Activated CD4-positive, alpha-beta T cell treated with anti-CD3 and anti-CD28 coated beads, Interleukin-2, amount 10 ng/mL, durations not matched to agents 24 days and 14 days (primary cell): ENCODE data around the gene MATK. TPM values are rescaled to one million over a fixed set of nuclear protein-coding genes. Genes with fewer than 3 reads are reported as not detected.

Experiments used
- DNase-seq: peaks from one replicate; pipeline ENCODE4 v3.0.0; 2022
- H3K27ac Mint-ChIP-seq: one replicate; pipeline ENCODE4 v1.8.0; 2022; ENCODE audit warnings: mild to moderate bottlenecking, mixed read lengths
- H3K27me3 Mint-ChIP-seq: one replicate; pipeline ENCODE4 v1.8.0; 2022; ENCODE audit warnings: mixed read lengths
- H3K36me3 Mint-ChIP-seq: one replicate; pipeline ENCODE4 v1.8.0; 2022; ENCODE audit warnings: low read depth, mild to moderate bottlenecking, mixed read lengths
- H3K4me1 Mint-ChIP-seq: one replicate; pipeline ENCODE4 v1.8.0; 2021; ENCODE audit warnings: mixed read lengths
- H3K4me3 Mint-ChIP-seq: one replicate; pipeline ENCODE4 v1.8.0; 2022; ENCODE audit warnings: mild to moderate bottlenecking, moderate library complexity, mixed read lengths
- H3K9me3 Mint-ChIP-seq: one replicate; pipeline ENCODE4 v1.8.0; 2021; ENCODE audit warnings: mixed read lengths
- intact Hi-C: fragments of 100-400 bp; cut with micrococcal nuclease; formaldehyde crosslinking; loops from one replicate; pipeline ENCODE4 v1.15.1; 2023
- total RNA-seq: library from RNA; stranded (reverse); gene quantifications from 2 replicates; pipeline ENCODE4 v1.2.3, GENCODE V29; 2022

MATK gene, protein sequence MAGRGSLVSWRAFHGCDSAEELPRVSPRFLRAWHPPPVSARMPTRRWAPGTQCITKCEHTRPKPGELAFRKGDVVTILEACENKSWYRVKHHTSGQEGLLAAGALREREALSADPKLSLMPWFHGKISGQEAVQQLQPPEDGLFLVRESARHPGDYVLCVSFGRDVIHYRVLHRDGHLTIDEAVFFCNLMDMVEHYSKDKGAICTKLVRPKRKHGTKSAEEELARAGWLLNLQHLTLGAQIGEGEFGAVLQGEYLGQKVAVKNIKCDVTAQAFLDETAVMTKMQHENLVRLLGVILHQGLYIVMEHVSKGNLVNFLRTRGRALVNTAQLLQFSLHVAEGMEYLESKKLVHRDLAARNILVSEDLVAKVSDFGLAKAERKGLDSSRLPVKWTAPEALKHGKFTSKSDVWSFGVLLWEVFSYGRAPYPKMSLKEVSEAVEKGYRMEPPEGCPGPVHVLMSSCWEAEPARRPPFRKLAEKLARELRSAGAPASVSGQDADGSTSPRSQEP
- total RNA-seq = 31.6 and 32.3 TPM in 2 replicates

DNA sequence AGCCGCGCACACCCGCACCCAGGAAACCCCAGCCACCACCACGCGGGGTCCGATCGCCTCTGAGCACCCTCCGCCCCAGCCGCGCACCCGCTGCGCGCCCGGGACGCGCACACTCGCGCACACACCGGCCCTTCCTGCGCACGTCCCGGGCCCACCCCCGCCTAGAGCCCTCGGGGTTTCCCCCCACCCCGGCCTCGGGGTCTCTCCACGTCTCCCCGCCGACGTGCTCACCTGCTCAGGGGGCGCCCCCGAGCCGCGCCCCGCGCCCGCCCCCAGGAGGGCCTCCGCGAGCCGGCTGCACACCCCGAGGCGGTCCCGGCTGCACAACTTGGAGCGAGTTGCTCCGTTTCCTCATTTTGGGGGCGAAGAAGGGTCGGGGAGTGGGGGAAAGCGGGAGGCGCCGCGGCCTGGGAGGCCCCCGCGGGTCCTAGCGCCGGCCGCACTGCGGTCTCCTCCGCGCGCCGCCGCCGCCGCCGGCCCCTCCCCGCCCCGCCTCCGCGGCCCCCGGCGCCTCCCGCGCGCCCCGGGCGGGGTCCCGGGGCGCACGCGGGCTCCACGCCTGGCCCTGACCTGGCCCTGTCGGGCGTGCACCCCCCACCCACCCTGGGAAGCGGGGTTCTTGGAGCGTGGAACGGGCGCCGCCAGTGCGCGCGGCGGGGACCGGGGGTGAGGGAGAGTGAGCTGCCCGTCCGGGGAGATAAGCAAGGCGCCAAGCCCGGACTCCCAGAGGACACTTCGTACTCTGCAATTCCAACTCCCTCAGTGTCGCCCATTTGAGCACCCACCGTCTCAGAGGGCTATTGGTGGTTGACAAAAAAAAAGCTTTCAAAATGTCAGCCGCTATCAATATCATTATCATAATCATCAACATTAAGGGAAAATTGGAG lies at the start of gene MATK:
MATK (minus strand) TSS at position 444 of the 887 bp plus-strand sequence. CDS start 1,246 bp downstream, outside the sequence.
- Mint-ChIP-seq H3K27me3 (peaks cover 16% of the 10 kb centered on the region), H3K9me3 (peaks cover 12% of the 10 kb centered on the region), H3K27ac (peak within 1 kb of the TSS; percentile 75), H3K4me1 (peaks cover 4% of the 10 kb centered on the region), H3K4me3 (peak within 1 kb of the TSS; percentile 84), H3K36me3 (peaks cover 23% of the 10 kb centered on the region)
- peak; percentile 68 for DNase-seq
- intact Hi-C loops = loop anchor here (2.0 kb wide), 1 partner anchor 33 kb away; no protein-coding TSS in a partner anchor

GRCh38 chr19:3835055-3835435 lies 48.9 kb upstream of the MATK start:
- H3K4me3 Mint-ChIP-seq = no peak overlapping the region
- H3K4me1 Mint-ChIP-seq = no peaks in the 10 kb centered on the region
- H3K27me3 Mint-ChIP-seq = no peaks in the 10 kb centered on the region
- DNase-seq = no peak
- no peak overlapping the region for H3K27ac Mint-ChIP-seq
- intact Hi-C loops = no loop called here
- no peaks in the 10 kb centered on the region for H3K36me3 Mint-ChIP-seq
- H3K9me3 Mint-ChIP-seq = peaks cover 13% of the 10 kb centered on the region

GRCh38 chr19:3834349-3835054 lies 48.3 kb upstream of the MATK start:
- H3K27me3 Mint-ChIP-seq = no peaks in the 10 kb centered on the region
- peaks cover 13% of the 10 kb centered on the region for H3K9me3 Mint-ChIP-seq
- H3K4me1 Mint-ChIP-seq = no peaks in the 10 kb centered on the region
- no peak overlapping the region for H3K27ac Mint-ChIP-seq
- no peaks in the 10 kb centered on the region for H3K36me3 Mint-ChIP-seq
- intact Hi-C loops = no loop called here
- no peak for DNase-seq
- no peak overlapping the region for H3K4me3 Mint-ChIP-seq

GRCh38 chr19:3833578-3834348 lies 47.6 kb upstream of the MATK start:
- intact Hi-C loops = no loop called here
- Mint-ChIP-seq H3K27me3 (no peaks in the 10 kb centered on the region), H3K9me3 (peaks cover 13% of the 10 kb centered on the region), H3K4me3 (no peak overlapping the region), H3K27ac (no peak overlapping the region), H3K36me3 (no peaks in the 10 kb centered on the region), H3K4me1 (no peaks in the 10 kb centered on the region)
- DNase-seq = no peak

- Mint-ChIP-seq H3K9me3 (no peaks in the 10 kb centered on the region), H3K4me3 (no peak overlapping the region), H3K27ac (no peak overlapping the region), H3K36me3 (no peaks in the 10 kb centered on the region), H3K27me3 (no peaks in the 10 kb centered on the region), H3K4me1 (no peaks in the 10 kb centered on the region)
- DNase-seq = no peak
- intact Hi-C loops = no loop called here
Observed at GRCh38 chr19:3832001-3832400, 45.8 kb upstream of the MATK start.

DNA sequence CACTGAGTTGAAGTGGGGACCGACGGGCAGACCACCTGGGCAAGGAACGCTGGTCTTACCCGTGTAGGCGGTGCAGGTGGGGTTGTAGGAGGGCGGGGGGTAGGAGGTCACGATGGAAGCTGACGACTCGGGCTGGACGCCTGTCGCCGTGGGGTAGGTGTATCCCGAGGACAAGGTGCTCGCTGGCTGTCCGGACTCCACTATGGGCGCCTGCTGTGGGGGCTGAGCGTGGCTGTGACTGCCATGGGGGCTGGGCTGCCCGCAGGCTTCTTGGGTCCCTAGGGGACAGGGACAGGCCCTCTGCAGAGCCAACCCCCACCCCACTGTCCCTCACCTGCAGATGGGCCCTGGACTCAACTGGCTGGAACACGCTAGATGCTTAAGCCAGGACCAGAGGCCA lies 45.4 kb upstream of the MATK start:
- Mint-ChIP-seq H3K27me3 (no peaks in the 10 kb centered on the region), H3K4me3 (no peak overlapping the region), H3K9me3 (no peaks in the 10 kb centered on the region), H3K36me3 (no peaks in the 10 kb centered on the region), H3K4me1 (no peaks in the 10 kb centered on the region), H3K27ac (no peak overlapping the region)
- intact Hi-C loops = no loop called here
- DNase-seq = no peak

- DNase-seq = no peak
- H3K27me3 Mint-ChIP-seq = no peaks in the 10 kb centered on the region
- no peaks in the 10 kb centered on the region for H3K36me3 Mint-ChIP-seq
- intact Hi-C loops = no loop called here
- no peaks in the 10 kb centered on the region for H3K9me3 Mint-ChIP-seq
- H3K4me3 Mint-ChIP-seq = no peak overlapping the region
- no peak overlapping the region for H3K27ac Mint-ChIP-seq
- no peaks in the 10 kb centered on the region for H3K4me1 Mint-ChIP-seq
Observed at GRCh38 chr19:3830621-3831589, 44.7 kb upstream of the MATK start.

DNA sequence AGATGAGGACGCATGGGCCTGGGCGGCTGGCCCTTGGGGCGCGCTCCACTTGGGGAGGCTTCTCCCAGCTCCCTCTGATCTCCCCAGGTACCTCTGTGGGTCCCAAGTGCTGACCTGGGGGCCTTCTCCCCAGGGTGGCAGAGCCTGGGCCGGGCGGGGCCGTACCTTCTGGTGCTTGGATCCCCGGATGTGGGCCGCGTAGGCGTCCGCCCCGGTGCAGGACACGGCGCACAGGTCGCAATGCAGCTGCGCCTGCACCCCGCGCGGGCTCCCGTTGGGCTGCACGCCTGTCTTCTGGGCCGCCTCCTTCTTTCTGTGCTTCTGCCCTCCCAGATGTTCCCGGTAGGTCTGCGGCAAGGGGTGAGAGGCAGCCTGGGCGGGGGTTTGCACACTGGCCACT lies 41.1 kb upstream of the MATK start:
- Mint-ChIP-seq H3K4me3 (no peak overlapping the region), H3K36me3 (no peaks in the 10 kb centered on the region), H3K27ac (no peak overlapping the region), H3K27me3 (peaks cover 1% of the 10 kb centered on the region), H3K4me1 (no peaks in the 10 kb centered on the region), H3K9me3 (no peaks in the 10 kb centered on the region)
- no peak for DNase-seq
- intact Hi-C loops = no loop called here

- Mint-ChIP-seq H3K27me3 (peaks cover 1% of the 10 kb centered on the region), H3K4me3 (no peak overlapping the region), H3K4me1 (peaks cover 5% of the 10 kb centered on the region), H3K36me3 (no peaks in the 10 kb centered on the region), H3K9me3 (no peaks in the 10 kb centered on the region), H3K27ac (no peak overlapping the region)
- no peak for DNase-seq
- intact Hi-C loops = no loop called here
Observed at GRCh38 chr19:3826163-3826562, 40.0 kb upstream of the MATK start.

DNA sequence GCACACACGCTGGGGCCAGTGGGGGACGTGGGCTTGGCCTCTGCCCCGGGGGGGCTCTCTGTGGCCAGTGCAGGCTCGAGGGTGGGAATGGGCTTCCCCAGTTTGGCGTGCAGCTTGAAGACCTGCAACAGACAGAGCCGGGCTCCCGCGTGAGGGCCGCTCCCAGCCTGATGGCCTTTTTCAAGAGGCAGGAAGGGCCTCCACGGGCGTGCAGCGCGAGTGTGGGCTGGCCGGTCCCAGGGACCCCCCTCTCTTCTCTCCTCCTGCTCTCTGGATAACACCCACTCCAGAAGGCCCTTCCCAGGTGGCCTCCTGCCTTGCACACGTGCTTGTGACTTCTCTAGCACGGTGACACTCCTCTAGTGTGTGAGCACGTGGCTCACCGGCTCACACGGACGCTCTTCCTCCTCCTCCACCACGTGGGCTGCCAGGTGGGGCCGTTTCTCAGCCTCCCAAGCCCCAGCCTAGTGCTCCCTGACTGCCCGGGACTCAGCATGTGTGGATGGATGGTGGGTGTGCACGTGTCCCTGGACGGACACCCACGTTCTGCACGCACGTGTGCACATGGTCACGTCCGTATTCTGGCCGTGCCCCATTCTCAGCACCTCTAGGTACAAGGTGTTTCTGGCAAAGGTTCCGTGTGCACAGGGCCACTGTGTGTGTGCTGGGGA lies 39.2 kb upstream of the MATK start:
- Mint-ChIP-seq H3K27me3 (peaks cover 1% of the 10 kb centered on the region), H3K4me1 (peaks cover 7% of the 10 kb centered on the region), H3K36me3 (no peaks in the 10 kb centered on the region), H3K4me3 (no peak overlapping the region), H3K9me3 (no peaks in the 10 kb centered on the region), H3K27ac (no peak overlapping the region)
- intact Hi-C loops = no loop called here
- DNase-seq = no peak

- no peaks in the 10 kb centered on the region for H3K36me3 Mint-ChIP-seq
- H3K27ac Mint-ChIP-seq = no peak overlapping the region
Observed at GRCh38 chr19:3823350-3823713, 37.2 kb upstream of the MATK start.

More at GRCh38 chr19:3823350-3823713, 37.2 kb upstream of the MATK start:
- peaks cover 10% of the 10 kb centered on the region for H3K4me1 Mint-ChIP-seq
- intact Hi-C loops = loop anchor here (5.0 kb wide), 1 partner anchor 101 kb away; no protein-coding TSS in a partner anchor
- DNase-seq = no peak
- H3K27me3 Mint-ChIP-seq = peaks cover 1% of the 10 kb centered on the region
- H3K9me3 Mint-ChIP-seq = no peaks in the 10 kb centered on the region
- no peak overlapping the region for H3K4me3 Mint-ChIP-seq
